Posterior vena cava (tissue), 2 donors: Measurements from ENCODE around the gene SEMA3G. TPM values are rescaled to one million over a fixed set of nuclear protein-coding genes. Genes with fewer than 3 reads are reported as not detected.

ENCODE experiments used
- DNase-seq: peaks from one replicate; pipeline ENCODE4 v3.0.0-alpha.2; 2020; ENCODE audit warnings: low spot score
- intact Hi-C, 2 donors: fragments of 100-400 bp; cut with DNase I; formaldehyde crosslinking; loops; one replicate each; pipeline versions ENCODE4 v1.14.1 to v1.14.2; 2022 to 2023
- total RNA-seq, 2 donors: library from RNA; stranded (reverse); fragmentation: NEBNext Ultra II Directional; extraction: Animal tissue kit (Norgen Biotek cat#: 25700); gene quantifications; one replicate each; pipeline ENCODE4 v1.2.1, GENCODE V29; 2021
- donor health status: DM: yes; HTN: yes; CAD: no.
- donor health status: DM: yes; HTN: yes; CAD: no.

Gene SEMA3G
- total RNA-seq, 2 donors from 2014 or later, result 12.4 to 17.7 TPM

DNA sequence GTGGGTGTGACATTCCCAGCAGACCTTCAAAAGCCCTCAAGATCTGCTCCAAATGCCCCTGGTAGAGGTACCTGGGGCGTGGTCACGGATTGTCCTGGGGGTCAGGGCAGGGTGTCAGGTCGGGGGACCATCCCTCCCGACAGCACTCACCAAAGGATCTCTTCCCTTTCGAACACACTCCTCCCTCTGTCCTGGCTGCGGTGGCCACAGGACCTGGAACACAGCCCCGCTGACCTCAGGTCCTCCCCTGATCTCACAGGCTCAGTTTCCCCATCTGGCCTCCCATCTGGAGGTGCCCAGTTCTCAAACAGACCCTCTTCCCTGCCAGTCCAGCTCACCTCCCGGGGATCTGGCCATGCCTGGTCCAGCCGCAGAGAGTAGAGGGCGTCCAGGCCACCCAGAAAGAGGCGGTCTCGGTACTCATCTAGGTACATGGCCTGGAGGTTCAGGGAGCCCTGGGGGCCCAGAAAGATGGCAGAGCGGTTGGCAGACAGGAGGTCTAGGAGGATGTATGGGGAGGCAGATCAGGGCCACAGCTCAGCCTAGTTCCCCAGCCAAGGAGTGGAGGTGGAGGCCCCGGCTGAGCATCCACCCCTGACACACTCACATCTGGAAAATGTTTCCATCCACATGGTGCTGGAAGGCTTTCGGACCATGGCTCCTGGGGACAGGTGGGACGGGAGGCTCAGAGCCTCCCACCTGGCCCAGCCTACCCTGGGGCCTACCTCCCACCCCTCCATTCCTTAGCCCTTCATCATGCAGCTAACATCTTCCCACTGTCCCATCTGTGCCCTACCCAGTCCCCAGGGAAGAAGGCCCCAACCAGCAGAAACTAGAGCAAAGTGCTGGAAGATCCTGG, 2.3 kb downstream of the SEMA3G start:
- intact Hi-C loops, result loop anchor here in 1 of 2 donors (10.0 kb wide), 1 partner anchor 438 kb away; no protein-coding TSS in a partner anchor
- DNase-seq, result peak; percentile 69

DNA sequence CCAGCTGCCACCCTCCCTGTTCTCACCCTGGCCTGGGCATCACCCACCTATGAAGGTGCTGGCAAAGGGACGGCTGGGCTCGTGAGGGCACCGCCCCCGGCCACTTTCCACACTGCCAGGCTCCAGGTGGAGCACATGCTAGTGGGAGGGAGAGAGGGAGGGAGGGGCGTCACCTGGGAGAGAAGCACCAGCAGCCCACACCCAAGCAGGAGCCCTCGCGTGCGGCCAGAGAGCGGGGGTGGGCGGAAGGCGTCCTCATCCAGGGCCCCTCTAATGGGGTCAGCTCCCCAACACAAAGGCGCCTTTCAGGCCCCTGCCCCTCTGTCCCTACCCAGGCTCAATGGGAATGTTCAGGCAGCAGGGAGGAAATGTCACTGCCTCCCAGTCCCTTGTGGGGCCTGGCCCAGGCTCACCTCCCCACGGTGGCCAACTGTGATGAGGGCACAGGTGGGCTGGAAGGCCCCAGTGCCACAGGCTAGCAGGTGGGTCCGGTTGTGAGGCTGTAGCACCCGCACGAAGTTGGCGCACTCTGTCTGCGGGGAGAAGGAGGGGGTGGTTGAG, 3.1 kb downstream of the SEMA3G start:
- intact Hi-C loops, result loop anchor here in 1 of 2 donors (10.0 kb wide), 1 partner anchor 437 kb away; no protein-coding TSS in a partner anchor
- peak; percentile 67 for DNase-seq

DNA sequence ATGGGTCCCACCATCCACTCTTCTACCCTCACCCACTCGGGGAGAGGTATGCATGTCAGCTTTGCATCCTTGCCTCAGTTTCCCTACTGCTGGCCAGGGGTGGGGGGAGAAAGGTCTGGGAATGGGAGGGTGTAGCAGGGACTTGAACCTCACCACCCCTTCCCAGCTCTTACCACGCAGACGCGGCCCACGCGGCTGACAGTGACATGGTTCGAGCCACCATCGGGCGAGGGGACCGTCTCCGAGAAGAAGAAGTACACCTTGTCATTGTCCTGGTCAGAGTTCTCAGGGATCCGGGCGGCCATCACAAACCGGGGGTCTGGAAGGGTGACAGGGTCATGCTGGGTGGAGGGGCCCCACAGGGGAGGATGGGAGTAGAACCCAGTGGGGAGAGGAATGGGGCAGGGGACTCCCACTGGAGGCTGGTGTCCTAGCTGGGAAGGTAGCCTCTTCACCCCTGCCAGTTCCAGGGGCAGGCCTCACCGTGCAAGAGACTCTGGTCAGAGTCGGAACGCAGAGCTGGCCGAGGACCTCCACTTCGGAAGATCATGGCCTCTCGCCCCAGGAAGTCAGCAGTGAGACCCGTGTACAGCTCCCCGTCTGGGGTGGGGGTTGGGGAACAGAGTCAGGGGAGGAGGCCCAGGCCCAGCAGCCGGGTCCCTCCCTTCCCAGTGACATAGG, 3.7 kb downstream of the SEMA3G start:
- intact Hi-C loops, result loop anchor here in 1 of 2 donors (10.0 kb wide), 1 partner anchor 436 kb away; no protein-coding TSS in a partner anchor
- DNase-seq, result peak; percentile 70

DNA sequence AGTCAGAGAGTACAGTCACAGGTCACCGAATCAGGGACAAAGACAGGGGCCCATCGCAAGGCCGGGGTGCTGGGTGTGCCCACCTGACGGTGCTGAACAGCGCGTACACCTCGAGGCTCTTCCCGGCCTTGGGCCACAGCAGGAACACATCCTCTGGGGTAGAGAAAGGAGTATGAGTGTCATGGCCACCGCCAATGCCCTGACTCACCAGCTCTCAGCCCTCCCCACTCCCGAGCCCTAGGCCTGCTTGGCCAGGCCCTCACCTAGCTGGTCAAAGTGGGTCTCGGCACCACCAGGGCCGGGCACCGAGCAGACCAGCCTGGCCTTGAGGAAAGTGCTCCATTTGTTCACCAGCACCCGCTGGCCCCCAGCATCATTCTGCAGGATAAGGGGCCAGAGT, 4.2 kb downstream of the SEMA3G start:
- intact Hi-C loops, result loop anchor here in 1 of 2 donors (10.0 kb wide), 1 partner anchor 436 kb away; no protein-coding TSS in a partner anchor
- peak; percentile 65 for DNase-seq

DNA sequence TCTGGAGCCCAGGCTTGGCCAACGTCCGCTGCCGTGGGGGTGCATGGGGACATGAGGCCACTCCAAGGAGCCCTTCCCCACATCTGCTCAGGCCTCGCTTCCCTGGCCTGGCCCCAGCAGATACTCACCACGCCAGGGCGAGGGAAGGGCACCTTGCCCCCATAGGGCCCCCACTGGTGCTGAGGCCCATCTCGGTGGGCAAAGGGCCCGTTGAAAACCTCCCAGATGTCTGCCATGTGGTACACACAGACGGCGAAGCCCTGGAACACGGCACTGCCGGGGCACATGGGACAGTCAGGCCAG, 4.7 kb downstream of the SEMA3G start:
- peak; percentile 76 for DNase-seq
- intact Hi-C loops, result loop anchor here in 1 of 2 donors (10.0 kb wide), 1 partner anchor 435 kb away; no protein-coding TSS in a partner anchor

DNA sequence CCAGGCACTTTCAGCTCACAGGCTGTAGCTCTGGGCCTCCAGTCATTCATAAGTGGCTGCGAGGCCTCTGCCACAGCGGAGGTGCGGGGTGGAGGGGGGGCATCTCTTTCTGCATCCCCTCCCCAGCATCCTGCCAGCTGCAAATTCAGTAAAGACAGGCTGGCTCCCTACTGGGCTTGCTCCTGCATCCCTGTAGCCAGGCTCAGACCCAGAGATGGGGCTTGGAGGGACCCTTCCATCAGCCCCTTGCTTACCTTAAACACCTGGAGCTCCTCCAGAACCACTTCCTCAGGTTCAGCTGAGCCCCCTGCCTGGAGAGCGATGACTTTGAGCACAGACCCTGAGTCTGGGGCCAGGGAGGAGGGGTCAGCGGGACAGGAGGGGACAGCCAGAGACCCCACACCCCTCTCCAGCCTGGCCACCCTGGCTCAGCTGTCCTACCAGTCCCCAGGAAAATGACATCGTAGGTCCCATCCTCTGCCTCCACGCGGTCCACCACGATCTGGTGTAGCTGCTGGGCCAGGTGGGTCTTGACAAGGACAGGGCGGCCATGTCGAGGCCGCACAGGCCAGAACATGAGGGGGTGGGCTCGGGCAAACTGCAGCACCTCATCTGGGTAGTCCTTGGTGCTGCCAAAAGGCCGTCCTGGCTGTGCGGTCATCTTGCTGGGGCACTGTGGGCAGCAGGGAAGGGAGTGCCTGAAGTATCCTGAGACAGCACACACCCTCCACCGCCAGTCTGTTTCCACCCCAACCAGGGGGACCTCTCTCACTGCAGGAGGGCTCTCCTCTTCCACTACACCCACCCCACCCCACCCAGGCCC, 5.3 kb downstream of the SEMA3G start:
- intact Hi-C loops, result loop anchor here in 1 of 2 donors (10.0 kb wide), 1 partner anchor 435 kb away; no protein-coding TSS in a partner anchor
- DNase-seq, result peak; percentile 79

DNA sequence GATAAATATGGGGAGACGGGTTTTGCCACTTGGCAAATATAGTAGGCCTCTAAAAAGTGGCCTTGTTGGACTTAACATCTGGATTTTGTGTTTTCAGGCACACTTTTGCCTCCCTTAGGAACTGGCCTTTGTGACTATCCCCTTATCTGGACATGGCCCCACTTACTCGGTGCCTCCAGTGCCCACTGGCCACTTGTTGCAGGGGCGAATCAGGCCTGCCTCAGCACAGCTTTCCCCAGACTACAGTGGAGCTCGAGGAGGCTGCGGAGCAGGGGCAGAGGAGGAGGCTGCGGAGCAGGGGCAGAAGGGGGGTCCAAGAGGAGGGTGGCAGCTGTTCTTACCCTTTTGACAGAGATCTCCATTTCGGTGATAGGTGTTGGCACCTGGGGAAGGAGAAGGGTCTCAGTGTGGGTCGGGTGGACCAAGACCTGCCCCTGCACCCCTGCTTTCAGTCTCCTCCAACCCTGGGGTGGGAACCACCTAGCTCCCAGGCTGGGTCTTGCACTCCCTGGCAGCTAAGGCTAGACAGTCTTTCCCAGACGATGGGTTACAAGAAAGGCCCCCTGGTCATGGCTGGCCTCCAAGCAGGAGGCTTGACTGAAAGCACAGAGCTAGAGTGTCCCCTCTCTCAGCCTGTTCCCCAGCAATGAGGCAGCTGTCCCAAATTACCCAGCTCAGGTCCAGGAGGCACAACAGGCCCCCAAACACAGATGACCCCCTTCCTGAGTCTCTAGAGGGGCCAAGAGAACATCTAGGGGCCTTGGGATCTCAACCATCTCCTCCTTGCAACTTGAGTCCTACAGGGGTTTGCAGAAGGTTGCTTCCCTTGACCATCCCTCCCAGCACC, 6.1 kb downstream of the SEMA3G start:
- DNase-seq, result no peak
- intact Hi-C loops, result no loop called here

DNA sequence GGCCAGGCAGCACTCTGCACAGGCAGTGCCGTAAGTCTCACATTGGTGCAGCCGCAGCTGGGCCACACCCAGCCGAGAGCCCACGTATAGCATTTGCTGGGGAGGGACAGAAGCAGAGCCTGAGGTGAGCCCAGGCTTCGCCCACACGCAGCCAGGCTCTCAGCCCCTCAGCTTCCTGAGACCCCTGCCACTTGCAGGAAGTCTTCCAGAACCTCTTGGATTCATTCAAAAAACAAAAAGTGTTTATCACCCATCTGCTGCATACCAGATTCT, 6.9 kb downstream of the SEMA3G start:
- intact Hi-C loops, result no loop called here

DNA sequence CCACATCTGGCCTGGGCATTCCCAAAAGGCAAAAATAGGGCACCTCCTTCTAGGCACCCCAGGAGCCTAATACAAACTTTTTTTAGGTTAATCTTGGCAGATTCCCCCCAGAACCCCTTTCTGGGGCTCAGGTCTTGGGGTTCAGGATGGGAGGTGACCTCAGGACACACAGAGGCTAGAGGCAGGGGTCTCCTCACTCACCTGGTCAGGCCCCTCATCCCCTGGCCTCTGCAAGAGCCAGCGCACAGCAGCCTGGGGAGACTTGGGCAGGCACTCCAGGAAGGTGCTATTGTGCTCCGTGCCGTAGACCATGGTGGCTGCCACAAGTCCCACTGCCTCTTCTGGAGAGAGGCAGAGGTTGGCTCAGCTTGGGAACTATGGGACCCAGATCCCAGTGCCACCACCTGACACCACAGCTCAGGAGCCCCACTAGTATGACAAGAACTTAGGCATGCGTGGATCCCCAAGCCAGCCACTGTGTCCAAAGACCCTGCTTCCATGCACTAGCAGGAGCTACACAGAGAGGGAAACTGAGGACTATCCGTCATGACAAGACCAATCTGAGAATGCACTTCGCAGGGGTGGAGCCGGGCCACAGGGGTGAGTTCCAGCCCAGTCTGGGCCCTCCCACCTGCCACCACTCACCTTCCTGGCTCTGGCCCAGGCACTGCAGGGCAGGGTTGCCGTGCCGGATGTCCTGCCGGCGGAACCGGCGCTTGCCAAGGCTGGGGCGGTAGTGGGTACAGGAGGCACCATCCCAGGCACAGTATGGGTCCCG, 7.4 kb downstream of the SEMA3G start:
- intact Hi-C loops, result no loop called here
- peak; percentile 75 for DNase-seq

More for the DNA sequence above, 6.9 kb downstream of the SEMA3G start:
- DNase-seq, result no peak

DNA sequence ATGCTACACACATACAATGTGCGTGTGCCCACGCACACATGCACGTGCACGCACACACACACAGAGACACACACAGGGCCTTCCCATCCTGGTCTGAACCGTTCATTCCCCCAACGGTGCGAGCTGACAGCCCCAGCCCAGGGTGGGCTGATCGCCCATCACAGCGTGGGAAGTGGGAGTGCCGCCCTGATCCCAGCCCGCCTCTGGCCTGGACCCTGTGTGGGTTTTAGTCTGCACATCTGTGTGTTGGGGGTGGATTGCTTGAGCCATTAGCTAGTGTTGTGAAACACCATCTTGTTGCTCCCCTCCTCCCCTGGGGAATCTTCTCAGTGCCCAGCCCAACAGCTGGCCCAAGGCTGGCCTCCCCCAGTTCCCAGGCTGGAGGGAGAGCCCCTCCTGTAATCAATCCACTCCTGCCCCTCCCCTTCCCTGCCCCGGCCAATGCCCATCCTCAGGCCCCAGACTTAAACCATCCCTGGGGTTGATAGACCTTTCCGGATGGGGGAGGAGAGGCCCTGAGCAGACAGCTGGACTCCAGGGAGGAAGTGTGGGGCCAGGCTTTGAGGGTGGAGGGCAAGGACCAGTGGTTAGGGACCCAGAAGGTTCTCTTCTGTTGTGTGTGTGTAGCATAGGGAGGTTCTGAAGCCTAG, 8.3 kb downstream of the SEMA3G start:
- DNase-seq, result peak; percentile 62
- intact Hi-C loops, result no loop called here

DNA sequence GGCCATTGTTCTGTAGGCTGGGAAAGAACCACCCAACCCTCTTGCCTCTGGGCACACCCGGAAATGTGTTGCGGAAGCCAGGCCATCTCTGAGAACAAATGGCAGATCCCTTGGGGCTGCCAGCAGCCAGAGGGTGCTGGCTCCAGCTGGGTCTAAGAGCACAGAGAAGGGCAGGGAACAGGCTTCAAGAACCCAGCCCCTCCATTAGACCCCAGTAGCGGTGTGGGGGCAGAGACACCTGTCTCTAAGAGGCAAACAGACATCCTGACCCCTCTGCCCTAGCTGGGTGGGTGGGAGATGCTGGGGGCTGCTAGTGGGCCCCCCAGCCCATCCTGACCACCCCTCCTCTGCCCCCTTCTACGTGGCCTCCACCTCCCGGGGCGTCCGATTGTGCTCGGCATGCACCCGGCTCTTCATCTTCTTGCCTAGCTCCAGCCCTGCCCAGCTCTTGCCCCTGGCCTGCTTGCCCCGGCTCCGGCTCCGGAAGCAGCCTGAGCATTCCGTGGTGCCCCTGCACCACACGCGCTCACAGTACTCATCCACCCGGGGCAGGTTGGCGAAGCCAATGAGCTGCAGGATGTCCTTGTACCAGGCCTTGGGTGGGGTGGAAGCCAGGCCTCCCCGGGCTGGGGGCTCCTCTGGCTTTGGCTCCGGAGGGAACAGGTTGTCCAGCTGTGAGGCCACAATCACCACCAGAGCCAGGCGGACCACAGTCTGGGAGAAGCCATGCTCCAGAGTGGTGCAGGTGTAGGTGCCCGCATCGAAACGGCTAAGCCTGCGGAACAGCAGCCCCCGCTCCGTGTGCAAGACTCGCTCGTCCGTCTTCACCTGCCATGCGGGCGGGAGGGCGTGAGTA, 9.4 kb downstream of the SEMA3G start:
- intact Hi-C loops, result no loop called here

DNA sequence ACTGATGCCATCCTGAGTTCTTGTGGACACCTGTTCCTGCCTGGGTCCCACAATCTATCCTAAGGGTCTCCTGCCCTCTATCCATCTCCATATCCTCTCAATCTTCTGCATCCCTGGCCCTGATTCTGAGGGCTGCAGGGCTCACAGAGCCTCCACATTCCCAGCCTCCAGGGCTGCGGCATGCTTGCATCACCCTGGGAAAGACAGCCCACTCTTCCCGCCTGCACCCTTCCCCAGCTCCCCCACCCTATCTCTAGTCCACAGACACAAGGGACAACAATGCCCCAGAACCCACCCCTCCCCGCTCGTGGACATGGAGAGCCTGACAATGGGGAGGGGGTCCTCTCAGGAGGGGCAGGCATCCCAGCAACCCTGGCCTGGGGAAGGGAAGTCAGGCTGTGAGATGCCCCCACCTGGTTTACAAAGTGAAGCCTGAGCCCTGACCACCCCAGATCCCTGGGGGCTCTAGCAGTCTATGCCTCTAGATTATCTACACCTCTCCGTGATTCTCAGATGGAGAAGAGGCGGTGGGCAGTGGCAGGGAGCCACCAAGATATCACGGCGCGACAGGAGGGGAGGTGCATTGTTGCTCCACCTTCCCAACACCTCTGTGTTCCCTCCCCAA, 10.3 kb downstream of the SEMA3G start:
- intact Hi-C loops, result no loop called here
- DNase-seq, result peak; percentile 58

More for the DNA sequence above, 9.4 kb downstream of the SEMA3G start:
- peak; percentile 76 for DNase-seq

DNA sequence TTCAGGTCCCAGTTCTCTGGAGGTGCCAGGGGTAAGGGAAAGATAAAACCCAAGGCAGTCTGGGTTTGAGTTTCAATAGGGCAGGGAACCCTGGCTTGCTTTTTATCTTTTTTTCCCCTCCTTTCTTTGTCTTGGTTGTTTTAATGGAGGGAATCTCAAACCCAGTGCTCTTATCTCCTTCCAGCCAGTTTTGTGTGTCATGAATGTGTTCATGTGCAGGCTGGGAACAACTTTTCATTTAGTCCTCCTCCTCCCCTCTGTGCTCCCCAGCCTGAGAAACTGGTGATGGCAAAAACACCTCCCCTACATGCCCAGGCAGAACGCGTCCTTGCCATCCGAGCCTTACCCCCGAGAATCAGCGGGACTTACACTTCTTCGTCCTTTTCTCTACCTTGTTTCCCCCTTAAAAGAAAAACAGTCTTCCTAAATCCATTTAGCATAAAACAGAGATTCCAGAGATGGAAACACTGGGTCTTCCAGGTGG, 10.9 kb downstream of the SEMA3G start:
- intact Hi-C loops, result no loop called here
- DNase-seq, result no peak

DNA sequence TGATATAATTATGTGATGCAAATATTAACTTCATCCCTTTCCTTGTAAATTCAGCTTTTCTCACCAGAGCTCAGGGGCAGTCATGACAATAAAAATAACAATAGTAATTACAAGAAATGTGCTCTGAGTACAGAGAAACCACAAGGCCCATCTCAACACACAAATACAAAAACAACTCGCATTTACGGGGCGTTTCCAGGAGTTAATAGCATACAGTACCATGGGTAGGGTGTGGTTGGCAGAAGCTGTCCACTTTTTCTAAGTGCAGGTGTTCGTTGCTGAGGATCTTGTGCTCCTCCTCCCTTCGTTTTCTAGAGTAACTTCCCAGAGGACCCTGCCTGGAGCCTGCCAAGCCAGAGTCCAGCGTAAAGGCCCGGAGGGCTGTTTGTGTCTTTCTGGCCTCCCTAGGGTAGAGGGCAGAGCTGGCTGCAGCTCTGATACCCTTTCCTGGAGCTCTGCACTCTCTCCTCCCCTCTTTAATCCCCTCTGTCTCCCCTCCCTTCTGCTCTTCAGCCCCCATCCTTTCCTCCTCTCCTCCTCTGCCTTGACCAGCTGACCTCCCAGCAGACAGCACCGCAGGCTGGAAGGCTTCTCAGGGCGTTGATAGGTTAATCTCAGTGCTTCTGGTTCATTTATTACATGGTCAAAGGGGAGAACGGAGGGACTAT, 11.4 kb downstream of the SEMA3G start:
- no peak for DNase-seq
- intact Hi-C loops, result no loop called here

DNA sequence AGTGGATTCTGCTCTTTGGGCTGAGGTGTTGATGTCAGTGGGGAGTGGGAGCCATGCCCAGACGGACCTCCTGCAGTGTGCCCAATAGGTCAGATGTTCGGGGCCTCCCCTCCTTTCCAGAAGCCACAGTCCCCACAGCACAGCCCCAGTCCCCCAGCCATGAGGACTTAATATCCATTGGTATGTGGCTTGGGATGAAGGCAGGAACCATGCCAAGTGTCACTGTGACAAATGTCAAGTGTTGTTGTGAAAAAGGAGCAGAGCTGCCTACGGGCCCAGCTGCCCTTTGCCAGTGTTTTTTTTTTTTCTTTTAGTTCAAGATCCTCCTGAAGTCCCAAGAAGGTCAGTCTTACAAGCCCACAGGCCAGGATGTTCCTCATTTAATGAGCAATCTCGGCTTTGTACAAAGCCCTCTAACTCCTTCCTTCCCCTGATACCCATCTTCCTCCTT, 12.2 kb downstream of the SEMA3G start:
- no peak for DNase-seq
- intact Hi-C loops, result no loop called here
